DND-41 (cell line): ENCODE measurements around the gene ABCC8.

ENCODE experiments used
- ATAC-seq: fragments of 200-7000 bp; cut with Tn5 transposase; 3 replicates; pipeline ENCODE4 v1.9.1; 2021; ENCODE audit warnings: low read depth; ENCODE audit not compliant: insufficient read depth
- DNase-seq: peaks from one replicate; pipeline ENCODE4 v3.0.0-alpha.2; 2020
- H2AFZ ChIP-seq: 2 replicates; pipeline ENCODE4 v1.6.0; 2012; ENCODE audit warnings: low read depth, low read length
- H3K27ac ChIP-seq: 2 replicates; pipeline ENCODE4 v1.5.1; 2012; ENCODE audit warnings: low read length, inconsistent platforms
- H3K27me3 ChIP-seq: fragments of 200-600 bp; sonication (generic); 2 replicates; pipeline ENCODE4 v1.6.0; 2012; ENCODE audit warnings: low read length, mild to moderate bottlenecking, inconsistent platforms; ENCODE audit not compliant: insufficient read depth, poor library complexity
- H3K36me3 ChIP-seq: 2 replicates; pipeline ENCODE4 v1.5.1; 2012; ENCODE audit warnings: low read length, inconsistent platforms; ENCODE audit not compliant: insufficient read depth
- H3K4me1 ChIP-seq: 2 replicates; pipeline ENCODE4 v1.5.1; 2012; ENCODE audit warnings: mild to moderate bottlenecking, low read length; ENCODE audit not compliant: insufficient read depth
- H3K4me2 ChIP-seq: 2 replicates; pipeline ENCODE4 v1.6.0; 2012; ENCODE audit warnings: mild to moderate bottlenecking, moderate library complexity, low read length, inconsistent platforms; ENCODE audit not compliant: insufficient read depth
- H3K4me3 ChIP-seq, 2 experiments: fragments of 200-600 bp in 1 of 2; shearing (Covaris generic) in 1 of 2; 2 replicates each; pipeline ENCODE4 v1.5.1; 2012 to 2016; ENCODE audit warnings: inconsistent platforms in 2 of 2, low read length in 2 of 2, mild to moderate bottlenecking in 2 of 2, low read depth in 1 of 2, moderate library complexity in 1 of 2
- H3K79me2 ChIP-seq: 2 replicates; pipeline ENCODE4 v1.6.0; 2012; ENCODE audit warnings: low read length, inconsistent platforms; ENCODE audit not compliant: insufficient read depth
- H3K9ac ChIP-seq: 2 replicates; pipeline ENCODE4 v1.6.0; 2012; ENCODE audit warnings: low read depth, mild to moderate bottlenecking, inconsistent platforms, low read length, moderate library complexity
- H3K9me3 ChIP-seq: 2 replicates; pipeline ENCODE4 v1.5.1; 2012; ENCODE audit warnings: low read length, moderate library complexity, mild to moderate bottlenecking, inconsistent platforms; ENCODE audit not compliant: insufficient read depth, severe bottlenecking
- H4K20me1 ChIP-seq: 2 replicates; pipeline ENCODE4 v1.6.0; 2012; ENCODE audit warnings: low read length; ENCODE audit not compliant: insufficient read depth
- EZH2 ChIP-seq: IDR thresholded peaks from 3 replicates; pipeline ENCODE4 v1.6.1; 2012; ENCODE audit warnings: borderline replicate concordance, low read depth, mild to moderate bottlenecking, moderate library complexity, low read length, inconsistent platforms; ENCODE audit not compliant: severe bottlenecking
- TF ChIP-seq, protein P1 (sequence below): IDR thresholded peaks from 2 replicates; pipeline ENCODE4 v1.5.1; 2012; ENCODE audit warnings: borderline replicate concordance, low read length, moderate library complexity, mild to moderate bottlenecking; ENCODE audit not compliant: poor library complexity, severe bottlenecking; ENCODE audit errors: extremely low read depth

Gene ABCC8

GRCh38 chr11:17395978-17396377, 80.7 kb downstream of the ABCC8 start:
- DNase-seq, result no peak
- Histone ChIP-seq H3K4me2 (no peak overlapping the region), H3K4me3 (no peak overlapping the region), H3K9ac (no peak overlapping the region), H3K79me2 (no peaks in the 10 kb centered on the region), H3K36me3 (no peaks in the 10 kb centered on the region), H3K27me3 (no peaks in the 10 kb centered on the region), H3K4me1 (peaks cover under 1% of the 10 kb centered on the region; the same call in 1 of the 2 replicates), H4K20me1 (no peaks in the 10 kb centered on the region), H2AFZ (no peak overlapping the region), H3K27ac (no peak overlapping the region), H3K9me3 (no peaks in the 10 kb centered on the region)
- ATAC-seq, result no peak
- TF ChIP-seq, protein P1, sequence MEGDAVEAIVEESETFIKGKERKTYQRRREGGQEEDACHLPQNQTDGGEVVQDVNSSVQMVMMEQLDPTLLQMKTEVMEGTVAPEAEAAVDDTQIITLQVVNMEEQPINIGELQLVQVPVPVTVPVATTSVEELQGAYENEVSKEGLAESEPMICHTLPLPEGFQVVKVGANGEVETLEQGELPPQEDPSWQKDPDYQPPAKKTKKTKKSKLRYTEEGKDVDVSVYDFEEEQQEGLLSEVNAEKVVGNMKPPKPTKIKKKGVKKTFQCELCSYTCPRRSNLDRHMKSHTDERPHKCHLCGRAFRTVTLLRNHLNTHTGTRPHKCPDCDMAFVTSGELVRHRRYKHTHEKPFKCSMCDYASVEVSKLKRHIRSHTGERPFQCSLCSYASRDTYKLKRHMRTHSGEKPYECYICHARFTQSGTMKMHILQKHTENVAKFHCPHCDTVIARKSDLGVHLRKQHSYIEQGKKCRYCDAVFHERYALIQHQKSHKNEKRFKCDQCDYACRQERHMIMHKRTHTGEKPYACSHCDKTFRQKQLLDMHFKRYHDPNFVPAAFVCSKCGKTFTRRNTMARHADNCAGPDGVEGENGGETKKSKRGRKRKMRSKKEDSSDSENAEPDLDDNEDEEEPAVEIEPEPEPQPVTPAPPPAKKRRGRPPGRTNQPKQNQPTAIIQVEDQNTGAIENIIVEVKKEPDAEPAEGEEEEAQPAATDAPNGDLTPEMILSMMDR, result no peak
- TF ChIP-seq EZH2, result no peak

DNA sequence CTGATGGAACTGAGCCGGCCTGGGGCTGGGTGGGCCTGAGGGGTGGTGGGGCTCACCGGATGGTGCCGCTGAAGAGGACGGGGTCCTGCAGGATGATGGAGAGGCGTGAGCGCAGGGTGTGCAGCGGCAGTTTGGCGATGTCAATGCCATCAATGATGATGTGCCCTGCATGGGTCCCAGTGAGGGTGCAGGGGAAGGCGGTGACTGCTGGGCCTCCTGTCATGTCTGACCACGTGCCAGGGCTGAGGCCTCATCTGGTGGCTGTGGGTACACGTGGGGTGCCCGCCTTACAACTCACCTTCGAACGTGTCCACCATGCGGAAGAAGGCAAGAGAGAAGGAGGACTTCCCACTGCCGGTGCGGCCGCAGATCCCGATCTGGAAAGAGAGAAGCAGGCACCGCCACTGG, 81.1 kb downstream of the ABCC8 start:
- H3K9ac ChIP-seq, result no peak overlapping the region
- no peak overlapping the region for H3K4me2 ChIP-seq
- H3K36me3 ChIP-seq, result no peaks in the 10 kb centered on the region
- no peak for DNase-seq
- ATAC-seq, result no peak
- H3K79me2 ChIP-seq, result no peaks in the 10 kb centered on the region
- H3K4me3 ChIP-seq, result no peak overlapping the region
- H3K4me1 ChIP-seq, result peaks cover 5% of the 10 kb centered on the region
- no peaks in the 10 kb centered on the region for H4K20me1 ChIP-seq
- no peak overlapping the region for H2AFZ ChIP-seq
- H3K9me3 ChIP-seq, result no peaks in the 10 kb centered on the region
- no peaks in the 10 kb centered on the region for H3K27me3 ChIP-seq
- H3K27ac ChIP-seq, result no peak overlapping the region
- TF ChIP-seq EZH2, result no peak
- TF ChIP-seq, protein P1, result no peak

DNA sequence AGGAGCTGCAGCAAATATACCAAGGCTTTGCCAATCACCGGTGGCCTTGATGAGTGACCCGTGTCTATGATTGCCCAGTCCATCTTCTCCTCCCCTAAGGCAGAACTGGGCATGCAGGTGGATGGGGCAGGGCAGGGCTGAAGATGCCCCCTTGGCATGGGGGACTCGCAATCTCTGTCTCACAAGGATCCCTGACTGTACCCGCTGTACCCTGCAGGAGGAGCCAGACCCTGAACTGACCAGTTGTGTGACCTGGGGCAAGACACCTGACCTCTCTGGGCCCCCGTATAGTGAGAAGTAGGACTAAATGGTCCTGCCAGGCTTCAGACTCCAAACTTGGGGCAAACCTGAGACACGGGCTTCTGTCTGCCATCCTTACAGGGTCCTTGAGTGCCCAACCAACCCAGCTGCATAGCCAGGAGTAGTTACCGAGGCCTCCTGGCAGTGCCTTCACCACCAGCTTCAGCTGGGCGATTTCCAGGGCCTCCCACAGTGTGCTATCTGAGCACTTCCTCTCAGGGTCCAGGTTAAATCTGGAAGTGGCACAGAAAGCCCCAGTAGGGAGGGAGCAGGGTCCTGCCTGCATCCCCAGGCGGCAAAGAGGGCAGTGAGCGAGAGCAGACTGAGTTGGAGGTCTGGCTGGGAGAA, 81.8 kb downstream of the ABCC8 start:
- H3K27ac ChIP-seq, result no peak overlapping the region; the same call in 1 of the 2 replicates
- no peak for ATAC-seq
- H3K4me1 ChIP-seq, result peaks cover 11% of the 10 kb centered on the region
- no peak overlapping the region for H3K4me3 ChIP-seq
- H2AFZ ChIP-seq, result no peak overlapping the region
- no peaks in the 10 kb centered on the region for H3K36me3 ChIP-seq
- DNase-seq, result no peak
- no peak overlapping the region for H3K9ac ChIP-seq
- H3K4me2 ChIP-seq, result no peak overlapping the region
- no peaks in the 10 kb centered on the region for H4K20me1 ChIP-seq
- no peaks in the 10 kb centered on the region for H3K27me3 ChIP-seq
- no peaks in the 10 kb centered on the region for H3K9me3 ChIP-seq
- TF ChIP-seq EZH2, result no peak
- TF ChIP-seq, protein P1, result no peak
- H3K79me2 ChIP-seq, result no peaks in the 10 kb centered on the region

- ATAC-seq (no peak), DNase-seq (no peak)
- Histone ChIP-seq H3K79me2 (peaks cover 4% of the 10 kb centered on the region), H3K4me1 (peaks cover 21% of the 10 kb centered on the region), H3K4me2 (no peak overlapping the region), H3K9ac (no peak overlapping the region), H2AFZ (no peak overlapping the region), H4K20me1 (no peaks in the 10 kb centered on the region), H3K9me3 (no peaks in the 10 kb centered on the region), H3K27me3 (no peaks in the 10 kb centered on the region), H3K27ac (no peak overlapping the region), H3K36me3 (no peaks in the 10 kb centered on the region), H3K4me3 (no peak overlapping the region)
- TF ChIP-seq EZH2, result no peak
- TF ChIP-seq, protein P1, result no peak
Observed at GRCh38 chr11:17393472-17393871, 83.2 kb downstream of the ABCC8 start.
